ENCODE data around the gene DBF4B.

Gene DBF4B

GRCh38 chr17:44757045-44757917 is 48.8 kb downstream of the DBF4B start:
- H3K4me3 ChIP-seq (ENCODE audit: low read depth, low read length) = no peak overlapping the region
- TF ChIP-seq, protein P1, sequence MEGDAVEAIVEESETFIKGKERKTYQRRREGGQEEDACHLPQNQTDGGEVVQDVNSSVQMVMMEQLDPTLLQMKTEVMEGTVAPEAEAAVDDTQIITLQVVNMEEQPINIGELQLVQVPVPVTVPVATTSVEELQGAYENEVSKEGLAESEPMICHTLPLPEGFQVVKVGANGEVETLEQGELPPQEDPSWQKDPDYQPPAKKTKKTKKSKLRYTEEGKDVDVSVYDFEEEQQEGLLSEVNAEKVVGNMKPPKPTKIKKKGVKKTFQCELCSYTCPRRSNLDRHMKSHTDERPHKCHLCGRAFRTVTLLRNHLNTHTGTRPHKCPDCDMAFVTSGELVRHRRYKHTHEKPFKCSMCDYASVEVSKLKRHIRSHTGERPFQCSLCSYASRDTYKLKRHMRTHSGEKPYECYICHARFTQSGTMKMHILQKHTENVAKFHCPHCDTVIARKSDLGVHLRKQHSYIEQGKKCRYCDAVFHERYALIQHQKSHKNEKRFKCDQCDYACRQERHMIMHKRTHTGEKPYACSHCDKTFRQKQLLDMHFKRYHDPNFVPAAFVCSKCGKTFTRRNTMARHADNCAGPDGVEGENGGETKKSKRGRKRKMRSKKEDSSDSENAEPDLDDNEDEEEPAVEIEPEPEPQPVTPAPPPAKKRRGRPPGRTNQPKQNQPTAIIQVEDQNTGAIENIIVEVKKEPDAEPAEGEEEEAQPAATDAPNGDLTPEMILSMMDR (IDR thresholded peaks at IDR 0.05; ENCODE audit: low read depth, low read length, missing control alignments) = no peak
- DNase-seq (ENCODE audit: low read depth) = no peak

- no peak for DNase-seq (ENCODE audit: low read depth)
- TF ChIP-seq, protein P1 (IDR thresholded peaks at IDR 0.05; ENCODE audit: low read depth, low read length, missing control alignments) = no peak
- no peak overlapping the region for H3K4me3 ChIP-seq (ENCODE audit: low read depth, low read length)
Measured at GRCh38 chr17:44757918-44758413, 49.5 kb downstream of the DBF4B start.

DNA sequence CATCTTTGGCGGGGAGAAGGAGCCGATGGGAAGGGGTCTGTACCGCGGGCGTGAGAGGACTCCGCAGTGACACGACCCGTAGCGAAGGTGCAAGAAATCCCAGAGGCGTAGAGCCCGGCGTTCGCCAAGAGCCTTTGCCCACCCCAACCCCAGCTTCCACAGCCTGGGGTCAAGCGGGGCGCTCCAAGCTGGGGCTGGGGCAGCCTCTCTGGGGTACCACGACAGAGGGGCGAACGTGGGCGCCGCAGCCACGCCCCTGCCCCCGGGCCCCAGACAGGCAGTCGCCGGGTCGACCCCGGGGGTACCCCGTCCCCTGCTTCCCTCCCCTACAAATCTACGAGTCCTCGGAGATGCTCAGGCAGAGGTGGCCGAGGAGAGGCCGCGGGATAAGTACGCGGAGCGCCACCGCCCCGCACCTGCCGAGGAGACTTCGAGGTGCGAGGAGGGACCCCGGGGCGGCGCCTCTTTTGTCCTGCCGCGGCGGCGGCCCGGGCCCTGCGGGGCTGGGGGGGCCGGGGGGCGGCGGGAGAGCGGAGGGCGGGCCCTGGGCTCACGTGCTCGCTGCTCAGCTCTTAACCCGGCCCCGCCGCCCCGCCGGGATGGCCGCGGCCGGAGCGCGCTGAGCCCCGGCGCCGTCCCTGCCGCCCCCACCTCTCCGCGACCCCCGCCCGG is 50.1 kb downstream of the DBF4B start, which contains the start of gene ADAM11:
ADAM11 (plus strand) TSS at position 575 of the 672 bp plus-strand sequence. CDS start 212 bp downstream, outside the sequence.
- no peak for DNase-seq (ENCODE audit: low read depth)
- TF ChIP-seq, protein P1 (IDR thresholded peaks at IDR 0.05; ENCODE audit: low read depth, low read length, missing control alignments) = no peak
- H3K4me3 ChIP-seq (ENCODE audit: low read depth, low read length) = no peak within 1 kb of the TSS

GRCh38 chr17:44759086-44759915 is 50.8 kb downstream of the DBF4B start:
- no peak overlapping the region for H3K4me3 ChIP-seq (ENCODE audit: low read depth, low read length)
- DNase-seq (ENCODE audit: low read depth) = no peak
- TF ChIP-seq, protein P1 (IDR thresholded peaks at IDR 0.05; ENCODE audit: low read depth, low read length, missing control alignments) = no peak

- TF ChIP-seq, protein P1 (IDR thresholded peaks at IDR 0.05; ENCODE audit: low read depth, low read length, missing control alignments) = no peak
- H3K4me3 ChIP-seq (ENCODE audit: low read depth, low read length) = no peak overlapping the region
- DNase-seq (ENCODE audit: low read depth) = no peak
Measured at GRCh38 chr17:44759916-44760243, 51.4 kb downstream of the DBF4B start.

DNA sequence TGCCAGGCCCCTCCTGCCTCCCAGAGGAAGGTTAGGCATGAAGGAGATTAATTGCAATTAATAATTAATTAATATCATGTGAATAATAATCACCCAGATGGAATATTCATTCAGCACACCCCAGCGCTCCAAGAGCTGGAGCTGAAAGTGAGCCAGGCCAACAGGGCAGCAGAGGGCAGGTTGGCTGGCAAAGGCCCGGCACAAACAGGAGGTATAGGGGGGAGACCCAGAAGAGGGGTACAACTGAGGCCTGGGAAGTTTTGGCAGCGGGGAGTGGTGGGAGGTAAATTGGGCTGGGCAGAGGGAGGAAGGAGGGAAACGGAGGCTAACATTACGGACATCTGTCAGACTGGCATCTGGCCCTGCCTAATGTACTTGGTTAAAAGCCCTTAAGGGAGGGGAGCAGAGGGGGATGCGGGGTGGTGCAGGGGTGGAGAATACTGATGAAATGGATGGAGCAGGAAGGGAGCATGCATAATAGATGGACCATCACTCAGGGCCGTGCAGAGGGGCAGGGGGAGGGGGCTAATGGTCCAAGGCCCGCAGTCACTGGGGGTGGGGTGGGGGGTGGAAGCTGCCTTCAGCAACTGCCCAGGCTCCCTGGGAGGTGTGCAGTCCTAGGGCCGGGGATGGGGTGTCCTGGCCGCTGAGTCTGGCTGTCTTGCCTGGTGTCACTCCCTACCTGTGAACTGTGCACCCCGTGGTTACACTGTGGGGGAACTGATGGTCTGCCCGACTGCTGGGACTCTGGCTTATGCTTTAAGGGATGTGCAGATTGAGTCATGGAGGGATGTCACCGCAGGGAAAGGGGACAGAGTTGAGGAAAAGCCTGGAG is 52.2 kb downstream of the DBF4B start:
- H3K4me3 ChIP-seq (ENCODE audit: low read depth, low read length) = no peak overlapping the region
- no peak for DNase-seq (ENCODE audit: low read depth)
- TF ChIP-seq, protein P1 (IDR thresholded peaks at IDR 0.05; ENCODE audit: low read depth, low read length, missing control alignments) = no peak
